C1 segment of cervical spinal cord (tissue), 14 donors: ENCODE measurements around the gene PRKG1.
"Not testable (repeated sequence)": the region's sequence is repeated elsewhere in the genome, so short reads cannot be mapped to it uniquely, and the experiment has no call there.

Experiments used
- DNase-seq, 14 donors: peaks; one replicate each; lab custom pipeline; 2025; lab: John Stamatoyannopoulos, UW

PRKG1 gene

DNA sequence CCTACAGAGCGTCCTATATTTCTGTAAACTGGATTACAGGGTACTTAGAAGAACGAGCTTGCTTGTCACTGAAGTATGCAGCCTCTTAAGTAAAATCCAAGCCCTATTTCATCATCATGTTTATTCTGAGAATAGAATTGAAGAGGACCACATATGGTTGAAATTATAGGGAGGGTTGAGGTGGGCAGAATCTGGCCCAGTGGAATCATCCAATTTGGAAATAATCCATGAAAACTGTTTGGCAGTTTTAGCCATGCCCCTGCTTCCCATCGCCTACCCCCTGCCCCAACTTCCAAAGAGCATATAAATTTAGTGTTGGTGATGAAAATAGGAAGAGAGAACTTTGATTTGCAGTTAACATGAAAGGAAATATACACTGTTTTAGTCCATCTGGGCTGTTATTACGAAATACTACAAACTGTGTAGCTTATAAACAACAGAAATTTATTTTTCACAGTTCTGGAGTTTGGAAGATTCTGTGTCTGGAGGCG, 150.4 kb downstream of the PRKG1 start:
- DNase-seq, result no peak

DNA sequence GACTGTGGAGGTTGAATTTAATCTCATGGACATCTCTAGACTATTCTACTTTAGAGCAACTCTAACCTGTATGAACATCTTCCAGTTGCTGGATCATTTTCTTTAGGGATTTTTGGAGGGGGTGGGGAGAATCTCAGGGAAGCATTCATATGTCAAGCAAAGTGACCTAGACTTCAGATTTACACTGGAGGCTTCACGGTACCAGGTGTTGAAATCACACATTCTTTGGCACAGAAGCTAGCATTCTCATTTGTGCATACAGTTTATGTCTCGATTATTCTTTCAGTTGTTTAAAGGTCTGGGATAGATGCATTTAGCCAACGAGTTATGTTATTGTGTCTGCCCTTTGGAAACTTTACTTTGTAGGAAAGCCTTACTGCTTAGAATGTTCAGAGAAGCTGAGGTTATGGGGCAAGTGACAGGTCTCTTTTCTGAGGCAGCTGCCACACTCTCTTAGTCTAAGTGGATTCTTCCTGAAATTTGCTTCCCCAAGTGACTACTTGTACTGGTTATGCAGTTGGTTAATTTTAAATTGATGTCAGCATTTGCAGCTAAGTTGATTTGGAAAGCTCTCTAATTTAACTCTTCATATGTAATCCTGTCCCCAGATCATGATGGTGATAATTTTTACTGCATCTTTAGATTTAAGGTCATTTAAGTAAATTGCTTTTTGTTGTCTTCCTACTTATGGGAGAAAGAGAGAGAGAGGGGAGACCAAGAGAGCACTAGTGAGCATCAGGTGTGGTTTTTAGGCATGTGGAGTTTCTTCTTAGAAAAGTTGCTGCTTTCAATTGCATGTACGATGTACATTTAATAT, 153.8 kb downstream of the PRKG1 start:
- no peak for DNase-seq

DNA sequence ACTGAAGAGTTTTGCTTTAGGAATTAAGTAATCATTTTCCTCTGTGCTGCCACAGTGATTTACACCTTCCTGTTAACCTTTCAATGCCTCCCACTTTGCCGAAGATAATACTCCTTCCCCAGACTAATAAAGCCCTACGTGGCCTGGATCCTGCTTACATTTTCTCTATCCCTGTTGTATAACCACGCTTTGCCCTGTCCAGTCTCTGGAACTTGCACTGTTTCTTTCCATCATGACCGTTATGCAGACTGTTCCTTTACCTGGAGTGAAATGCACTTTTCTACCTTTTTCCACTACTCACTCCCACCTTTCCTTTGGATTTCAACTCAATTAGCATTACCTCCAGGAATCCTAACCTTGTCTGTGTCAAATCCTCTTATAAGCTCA, 154.4 kb downstream of the PRKG1 start:
- DNase-seq, result no peak

DNA sequence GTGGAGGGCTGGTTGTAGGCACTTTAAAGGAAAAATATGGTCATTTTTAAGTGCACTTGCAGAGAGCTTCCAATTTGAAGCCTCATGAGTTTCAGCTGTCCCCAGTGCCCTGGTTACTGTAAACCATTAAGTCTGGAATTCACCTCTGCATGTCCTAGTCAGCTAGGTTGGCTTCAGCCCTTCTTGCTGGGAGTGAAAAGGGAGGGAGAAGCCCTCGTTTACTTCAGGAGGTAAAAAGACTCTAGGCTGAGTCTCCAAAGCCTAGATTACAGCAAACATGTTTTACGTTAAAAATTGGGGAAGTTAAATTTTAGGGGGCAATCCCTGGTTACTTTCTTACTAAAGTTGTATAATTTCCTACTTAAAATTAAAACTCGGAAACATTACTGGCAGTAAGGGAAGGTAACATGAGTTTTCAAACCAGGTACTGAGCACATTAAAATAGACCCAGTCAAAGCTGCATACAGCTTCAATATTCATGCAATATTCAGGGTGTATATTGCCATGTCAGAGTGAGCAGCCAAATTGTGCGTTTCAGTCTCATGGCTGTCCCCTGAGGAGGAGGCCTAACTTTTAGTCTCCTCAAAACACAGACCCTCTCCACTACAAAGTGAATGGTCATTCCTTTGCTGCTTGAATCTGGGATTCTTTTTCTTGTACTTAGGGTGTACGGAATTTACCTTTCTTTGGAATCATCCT, 156.7 kb downstream of the PRKG1 start:
- no peak for DNase-seq

DNA sequence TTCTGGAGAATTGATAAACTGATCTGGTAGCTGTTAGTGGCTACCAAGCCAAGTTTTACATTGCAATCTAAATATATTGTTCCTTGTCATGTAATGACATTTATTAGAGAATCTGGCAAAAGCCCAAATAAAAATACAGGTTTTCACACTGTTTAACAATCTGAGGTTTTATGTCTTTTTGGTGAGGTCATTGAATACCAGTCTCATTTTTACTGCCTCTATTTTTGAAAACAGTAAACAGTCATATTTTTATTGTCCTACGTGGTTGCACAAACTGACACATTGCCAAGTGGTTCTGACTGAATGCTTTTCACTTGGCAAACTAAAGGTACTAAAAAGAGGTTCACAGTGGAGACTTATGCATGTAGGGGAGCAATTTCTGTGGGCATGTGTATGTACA, 157.5 kb downstream of the PRKG1 start:
- no peak for DNase-seq

DNA sequence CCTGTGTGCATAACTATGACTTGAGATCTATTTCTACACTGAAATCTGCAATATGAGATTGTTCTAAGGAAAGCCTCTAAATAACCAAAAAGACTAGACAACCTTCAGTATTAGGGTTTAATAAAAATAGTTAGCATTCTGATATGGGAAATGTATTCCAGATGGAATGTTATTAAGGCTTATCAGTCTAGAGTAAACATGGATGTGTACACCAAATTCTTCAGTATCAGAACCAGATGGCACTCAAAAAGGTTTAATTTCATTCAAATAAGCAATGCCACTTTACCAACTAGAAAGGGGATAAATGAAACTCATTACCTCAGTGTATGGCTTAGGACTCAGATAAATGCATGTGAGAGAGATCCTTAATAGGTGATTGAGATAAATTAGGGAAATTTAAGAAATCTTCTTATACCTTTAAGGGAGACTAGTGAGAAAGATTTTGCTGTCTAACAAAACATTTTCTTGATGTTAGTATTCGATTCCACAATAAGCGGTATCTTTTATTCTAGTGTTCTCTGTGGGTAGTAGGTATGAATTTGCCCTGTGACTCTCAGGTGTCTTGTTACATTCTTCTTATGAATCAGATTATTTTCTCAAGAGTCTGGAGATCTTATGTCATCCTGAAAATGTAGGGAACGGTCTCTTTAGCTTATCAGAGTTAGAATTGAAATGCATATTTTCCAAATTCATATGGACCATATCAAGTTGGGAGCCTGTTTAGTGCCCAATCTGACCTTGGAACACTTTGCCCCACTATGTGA, 159.2 kb downstream of the PRKG1 start:
- DNase-seq, result no peak

DNA sequence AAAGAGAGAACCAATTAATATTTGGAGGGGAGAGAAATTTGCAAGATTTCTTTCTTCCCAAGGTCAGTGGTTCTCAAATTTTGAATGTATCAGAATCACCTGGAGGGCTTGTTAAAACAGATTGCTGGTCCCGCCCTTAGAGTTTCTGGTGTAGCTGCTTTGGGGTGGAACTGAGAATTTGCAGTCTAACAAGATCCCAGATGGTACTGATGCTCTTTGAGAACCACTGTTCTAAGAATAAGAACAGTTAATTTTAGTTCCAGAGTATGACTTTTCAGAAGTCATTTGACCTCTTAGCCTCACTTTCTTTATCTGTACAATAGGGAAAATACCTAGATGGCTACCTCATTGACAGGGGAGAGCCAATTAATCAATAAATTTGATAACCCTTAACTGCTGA, 161.6 kb downstream of the PRKG1 start:
- DNase-seq, result no peak

DNA sequence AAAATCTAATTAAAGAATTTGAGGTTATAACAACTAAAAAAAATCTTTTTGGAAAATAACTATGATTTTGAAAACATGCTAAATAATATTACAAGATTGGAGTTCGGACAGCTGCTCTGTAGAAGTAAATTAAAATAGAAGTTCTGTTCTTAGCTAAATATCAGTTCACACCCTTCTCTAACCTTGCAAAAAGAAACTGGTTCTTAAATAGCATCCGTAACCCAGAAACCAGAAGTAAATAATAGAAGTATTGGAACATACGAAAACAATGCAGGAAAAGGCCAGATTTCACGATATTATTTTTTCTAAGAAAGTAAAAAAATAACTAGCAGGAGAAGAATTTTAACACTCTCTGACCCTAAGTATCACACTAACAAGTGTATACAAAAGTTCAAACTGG, 164.7 kb downstream of the PRKG1 start:
- DNase-seq, result no peak

DNA sequence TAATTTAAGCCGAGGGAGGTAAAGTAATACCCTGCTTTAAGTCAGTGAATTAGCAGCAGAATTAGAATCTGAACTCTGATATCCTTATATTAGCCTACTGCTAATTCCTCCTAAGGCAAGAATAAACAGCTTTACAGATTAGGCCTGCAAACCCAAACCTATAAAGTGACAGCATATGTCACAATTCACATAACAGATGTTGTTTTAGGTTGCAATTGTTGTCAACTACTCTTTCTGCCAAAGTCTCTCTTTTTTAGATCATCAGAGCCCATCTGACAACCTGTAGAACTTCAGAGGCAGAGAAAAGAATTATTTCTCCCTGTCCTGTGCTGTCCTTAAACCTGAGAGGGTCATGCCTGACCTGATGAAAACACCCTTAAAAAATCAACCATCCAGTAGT, 167.2 kb downstream of the PRKG1 start:
- DNase-seq, result no peak

DNA sequence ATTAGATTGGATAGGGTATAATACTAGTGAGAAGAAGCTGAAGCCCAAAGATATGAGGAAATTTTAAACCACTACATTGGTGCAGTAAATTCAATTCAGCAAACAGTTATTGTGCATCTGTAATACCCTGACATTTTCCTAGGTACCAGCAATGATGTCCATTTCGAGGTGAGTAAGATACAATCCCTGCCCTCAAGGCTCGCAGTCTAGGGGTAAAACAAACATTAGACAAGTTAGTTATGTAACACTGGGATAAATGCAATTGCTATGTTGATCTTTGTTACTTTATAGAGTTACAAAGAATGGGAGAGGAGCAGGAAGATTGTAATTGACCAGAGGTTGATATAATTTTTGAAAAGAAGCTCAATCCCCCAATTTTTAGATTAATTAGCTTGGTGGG, 168.1 kb downstream of the PRKG1 start:
- DNase-seq, result no peak

DNA sequence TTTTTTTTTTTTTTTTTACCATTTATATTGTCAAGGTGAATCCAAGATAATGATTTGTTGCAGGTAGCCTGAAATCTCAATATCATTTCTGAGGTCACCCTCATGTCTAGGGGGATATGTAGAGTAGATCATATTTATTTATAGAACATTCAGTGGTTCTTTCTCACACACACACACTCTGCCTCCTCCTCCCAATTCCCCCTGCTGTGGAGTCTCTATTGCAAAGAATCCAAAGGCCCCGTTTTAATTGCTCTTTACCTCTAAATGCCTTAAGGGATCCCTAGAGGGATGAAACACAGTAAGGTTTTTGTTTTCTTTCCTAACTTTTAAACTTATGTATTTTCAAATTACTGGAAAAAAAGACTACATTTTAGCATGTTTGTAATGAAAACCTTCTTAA, 170.0 kb downstream of the PRKG1 start:
- no peak for DNase-seq

DNA sequence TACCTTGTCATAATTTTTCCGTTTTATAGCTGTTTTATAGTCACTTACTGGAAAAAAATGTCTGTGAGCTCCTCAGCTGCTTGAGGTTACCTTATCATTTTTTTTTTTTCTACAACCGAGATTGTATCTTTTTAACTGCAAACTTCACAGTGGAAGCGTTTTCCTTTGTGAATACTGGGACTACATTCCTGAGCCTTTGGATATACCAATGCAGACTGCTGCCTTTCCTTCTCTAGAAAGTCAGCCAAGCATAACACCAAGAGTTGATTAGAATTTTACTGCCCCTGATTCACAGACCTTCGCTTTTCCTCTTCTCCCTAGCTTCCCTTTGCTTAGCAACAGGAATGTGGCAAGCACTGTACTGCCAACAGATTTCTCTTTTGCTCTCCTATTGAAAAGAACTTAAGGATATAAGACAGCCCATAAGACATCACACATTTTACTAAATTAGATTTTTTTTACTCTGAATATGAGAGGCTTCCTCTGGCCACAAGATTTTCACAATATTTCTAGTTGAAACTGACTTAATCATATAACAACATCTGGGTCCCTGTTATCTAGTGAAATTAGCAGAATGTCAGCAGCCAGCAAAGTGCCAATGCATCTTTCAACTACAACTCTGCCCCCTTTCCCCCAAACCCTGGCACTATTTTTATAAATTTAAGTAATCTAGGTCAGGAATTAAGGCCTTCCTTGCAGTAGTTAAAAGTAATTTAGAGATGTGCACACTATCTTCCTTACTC, 170.6 kb downstream of the PRKG1 start:
- DNase-seq, result no peak

DNA sequence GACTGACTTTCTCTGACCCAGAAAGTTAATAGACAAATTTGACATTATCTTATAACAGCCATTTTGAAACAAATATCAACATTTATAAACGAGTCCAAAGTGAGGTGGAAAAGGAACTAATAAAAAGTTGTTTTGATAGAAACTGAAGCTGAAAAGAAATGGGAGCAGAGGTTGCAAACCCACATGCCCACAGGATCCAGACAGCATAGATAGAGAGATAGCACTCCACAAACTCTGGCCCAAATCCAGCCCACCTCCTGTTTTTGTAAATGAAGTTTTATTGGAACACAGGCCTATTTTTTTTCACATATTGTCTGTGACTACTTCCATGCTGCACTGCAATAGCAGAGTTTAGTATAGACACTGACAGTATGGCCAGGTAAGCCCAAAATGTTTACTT, 171.9 kb downstream of the PRKG1 start:
- DNase-seq, result no peak

DNA sequence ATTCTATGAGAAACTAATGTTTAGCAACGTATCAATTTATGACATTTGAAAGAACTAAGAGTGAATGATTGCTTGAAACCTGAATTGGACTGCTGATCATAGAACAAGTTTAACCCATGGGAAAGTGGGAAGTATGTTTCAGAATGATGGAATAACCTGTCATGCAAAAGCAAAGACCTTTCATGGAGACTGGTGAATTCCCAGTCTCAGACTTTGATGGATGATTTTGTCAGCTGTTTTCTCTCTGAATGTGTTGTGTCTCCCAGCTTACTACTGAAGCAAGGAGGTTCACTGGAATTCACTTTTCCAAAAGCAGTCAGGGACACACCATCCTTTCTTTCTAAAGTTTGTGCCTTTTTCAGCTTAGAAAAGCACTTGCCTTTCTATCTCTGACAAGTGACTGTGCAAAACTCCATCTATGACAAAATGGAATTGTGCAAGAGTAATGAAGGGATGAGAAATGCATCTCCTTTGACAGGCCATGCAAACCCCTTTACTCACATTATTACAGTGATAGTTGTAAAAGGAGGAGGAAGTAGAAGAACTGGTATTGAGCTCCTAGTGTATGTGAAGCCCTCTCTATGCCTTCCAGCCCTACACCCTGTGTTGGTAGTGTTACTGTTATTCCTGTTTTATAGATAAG, 176.1 kb downstream of the PRKG1 start:
- no peak for DNase-seq

DNA sequence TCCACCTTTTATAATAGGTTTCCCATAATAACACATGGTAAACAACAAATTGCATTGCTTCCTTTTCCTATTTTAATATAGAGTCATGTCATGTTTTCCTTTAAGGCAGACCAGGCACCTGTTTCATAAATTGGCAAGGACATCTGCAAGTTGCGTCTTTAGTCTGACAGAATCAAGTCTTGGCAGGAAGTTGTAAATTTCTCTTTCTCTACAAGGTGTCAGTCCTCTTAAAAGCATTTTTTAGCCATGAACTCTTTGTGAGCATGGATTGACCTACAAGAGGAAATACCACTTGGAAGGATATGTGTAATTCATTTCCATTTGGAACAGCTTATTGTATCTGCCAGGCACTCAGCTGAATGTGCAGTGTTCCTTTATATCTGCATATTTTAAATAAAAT, 176.8 kb downstream of the PRKG1 start:
- no peak for DNase-seq

DNA sequence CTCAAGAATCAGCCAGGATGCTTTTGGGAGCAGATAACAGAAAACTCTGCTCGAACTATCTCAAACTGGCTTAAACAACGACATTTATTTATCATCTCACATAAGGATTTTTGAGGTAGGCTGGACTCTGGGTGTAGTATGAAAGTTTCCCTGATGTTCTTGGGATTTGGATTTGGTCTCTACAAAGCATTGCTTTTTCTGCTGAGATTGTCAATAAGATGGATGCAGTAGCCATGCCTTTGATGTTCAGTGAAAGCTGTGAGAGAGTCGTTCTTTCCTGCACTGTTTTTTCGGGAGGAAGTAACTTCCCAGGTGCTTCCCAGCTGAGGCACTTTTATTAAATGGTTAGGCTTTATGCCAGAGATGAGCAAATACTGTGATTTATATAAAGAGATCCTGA, 181.1 kb downstream of the PRKG1 start:
- DNase-seq, result no peak

DNA sequence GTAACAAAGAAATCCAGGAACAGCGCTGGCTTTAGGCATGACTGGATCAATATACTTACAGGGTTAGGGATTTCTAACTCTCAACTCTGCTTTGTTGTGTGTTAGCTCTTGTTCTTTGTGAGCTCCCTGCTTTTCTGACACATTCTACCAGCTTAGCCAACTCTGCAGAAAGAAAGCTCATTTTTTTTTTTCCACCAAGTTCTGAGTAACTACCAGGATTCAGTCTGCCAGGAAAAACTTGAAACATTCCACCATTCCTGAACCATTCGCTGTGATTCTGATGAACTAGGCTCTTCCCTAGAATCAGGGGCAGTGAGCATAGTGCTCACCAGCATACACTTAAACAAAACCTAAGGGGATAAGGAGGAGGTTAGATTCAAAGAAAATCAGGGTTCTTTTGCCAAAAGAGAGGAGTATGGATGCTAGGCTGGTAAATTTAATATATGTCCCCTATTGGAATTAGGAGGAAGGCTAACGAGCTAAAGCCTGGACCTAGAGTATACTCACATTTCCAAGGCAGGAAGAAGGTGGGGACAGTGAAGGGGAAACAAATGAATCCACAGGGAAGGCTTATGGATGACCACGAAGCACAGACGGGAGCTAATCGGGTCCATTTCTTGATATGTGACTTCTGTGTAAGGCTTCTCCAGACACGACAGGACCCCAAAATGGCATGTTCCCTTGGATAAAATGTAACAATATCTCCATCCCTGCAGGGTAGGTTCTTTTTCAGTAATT, 183.4 kb downstream of the PRKG1 start:
- DNase-seq, result no peak

DNA sequence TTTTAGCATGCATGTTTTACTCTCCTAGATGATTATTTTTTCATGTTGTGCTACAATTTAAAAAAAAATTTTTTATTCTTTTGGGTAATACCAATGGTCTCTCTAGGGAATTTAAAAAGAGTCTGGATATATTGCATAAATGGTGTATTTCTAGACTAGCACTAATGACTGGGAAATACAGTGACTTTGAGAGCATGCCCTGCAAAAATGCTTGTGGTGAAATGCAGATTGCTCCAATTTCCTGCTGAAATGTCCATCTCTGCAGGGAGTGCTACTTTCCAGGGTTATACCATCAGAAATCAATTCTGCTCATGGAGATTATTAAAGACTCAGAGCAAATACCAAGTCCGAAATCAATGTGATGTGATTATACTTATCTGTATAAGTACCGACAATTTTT, 186.1 kb downstream of the PRKG1 start:
- DNase-seq, result no peak

DNA sequence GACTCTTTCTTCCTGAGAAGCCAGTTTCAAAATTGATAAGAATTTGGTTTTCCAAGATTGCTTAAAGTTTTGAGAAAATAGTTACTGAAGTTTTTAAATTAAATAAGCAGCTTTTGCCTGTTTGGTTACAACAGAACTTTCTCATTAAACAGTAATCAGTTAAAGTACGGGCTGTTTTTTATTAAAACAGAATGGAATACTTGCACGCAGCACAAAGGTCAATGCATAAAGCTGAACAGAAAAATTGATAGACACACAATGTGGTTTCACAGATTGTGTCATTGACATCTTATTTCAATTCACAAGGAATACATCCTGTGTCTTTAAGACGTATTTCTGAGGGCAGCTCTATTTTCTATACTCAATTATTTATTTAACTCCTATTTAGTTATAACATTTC, 192.2 kb downstream of the PRKG1 start:
- no peak for DNase-seq

DNA sequence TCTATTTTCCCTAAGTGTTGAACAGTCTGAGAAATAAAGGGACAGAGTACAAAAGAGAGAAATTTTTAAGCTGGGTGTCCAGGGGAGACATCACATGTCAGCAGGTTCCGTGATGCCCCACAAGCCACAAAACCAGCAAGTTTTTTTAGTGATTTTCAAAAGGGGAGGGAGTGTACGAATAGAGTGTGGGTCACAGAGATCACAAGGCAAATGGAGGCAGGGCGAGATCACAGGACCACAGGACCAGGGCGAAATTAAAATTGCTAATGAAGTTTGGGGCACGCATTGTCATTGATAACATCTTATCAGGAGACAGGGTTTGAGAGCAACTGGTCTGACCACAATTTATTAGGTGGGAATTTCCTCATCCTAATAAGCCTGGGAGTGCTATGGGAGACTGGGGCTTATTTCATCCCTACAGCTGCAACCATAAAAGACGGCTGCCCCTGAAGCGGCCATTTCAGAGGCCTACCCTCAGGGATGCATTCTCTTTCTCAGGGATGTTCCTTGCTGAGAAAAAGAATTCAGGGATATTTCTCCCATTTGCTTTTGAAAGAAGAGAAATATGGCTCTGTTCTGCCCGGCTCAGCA, 193.8 kb downstream of the PRKG1 start:
- not testable (repeated sequence) for DNase-seq
